Mesenchymal stem cell (in vitro differentiated cells and primary cell): Measurements from ENCODE around the gene UBXN10.

ENCODE experiments used
- DNase-seq: peaks from one replicate; pipeline ENCODE4 v3.0.0-alpha.2; 2013
- H2AFZ ChIP-seq: one replicate; pipeline ENCODE4 v1.6.1; 2013; ENCODE audit warnings: low read depth, mild to moderate bottlenecking, control low read depth, inconsistent platforms, low read length, moderate library complexity
- H2AK5ac ChIP-seq: 2 replicates; pipeline ENCODE4 v1.6.1; 2013; ENCODE audit warnings: low read length, moderate library complexity, mild to moderate bottlenecking, inconsistent platforms; ENCODE audit not compliant: severe bottlenecking
- H2BK120ac ChIP-seq: one replicate; pipeline ENCODE4 v1.6.1; 2013; ENCODE audit warnings: low read depth, mild to moderate bottlenecking, inconsistent platforms, low read length, moderate library complexity
- H2BK12ac ChIP-seq, 2 experiments: one replicate each; pipeline ENCODE4 v1.6.1; 2013; ENCODE audit warnings: inconsistent platforms in 2 of 2, low read length in 2 of 2, mild to moderate bottlenecking in 2 of 2, moderate library complexity in 2 of 2, control low read depth in 1 of 2
- H2BK15ac ChIP-seq: one replicate; pipeline ENCODE4 v1.6.1; 2013; ENCODE audit warnings: mild to moderate bottlenecking, low read depth, inconsistent platforms; ENCODE audit not compliant: poor library complexity, severe bottlenecking
- H2BK5ac ChIP-seq: 2 replicates; pipeline ENCODE4 v1.6.1; 2013; ENCODE audit warnings: low read depth, mild to moderate bottlenecking, low read length, control low read depth, inconsistent platforms; ENCODE audit not compliant: poor library complexity, severe bottlenecking
- H3K14ac ChIP-seq, 2 experiments: one replicate each; pipeline ENCODE4 v1.6.1; 2013; ENCODE audit warnings: inconsistent platforms in 2 of 2, low read length in 2 of 2, control low read depth in 1 of 2, mild to moderate bottlenecking in 1 of 2, moderate library complexity in 1 of 2
- H3K18ac ChIP-seq, 2 experiments: one replicate each; pipeline ENCODE4 v1.6.1; 2013; ENCODE audit warnings: inconsistent platforms in 2 of 2, low read length in 2 of 2, control low read depth in 1 of 2, low read depth in 1 of 2, mild to moderate bottlenecking in 1 of 2
- H3K23ac ChIP-seq, 2 experiments: one replicate each; pipeline ENCODE4 v1.6.1; 2013; ENCODE audit warnings: inconsistent platforms in 2 of 2, low read length in 2 of 2, mild to moderate bottlenecking in 2 of 2, moderate library complexity in 2 of 2, control low read depth in 1 of 2
- H3K27ac ChIP-seq: 2 replicates; pipeline ENCODE4 v1.5.1; 2013; ENCODE audit warnings: mild to moderate bottlenecking, moderate library complexity, low read length, control low read depth, inconsistent platforms; ENCODE audit not compliant: poor library complexity, severe bottlenecking
- H3K27me3 ChIP-seq, 2 experiments: 2 replicates each; pipeline versions ENCODE4 v1.6.1 to v1.7.0; 2013; ENCODE audit warnings: low read length in 2 of 2, mild to moderate bottlenecking in 2 of 2, moderate library complexity in 2 of 2, control low read depth in 1 of 2, inconsistent platforms in 1 of 2; ENCODE audit not compliant: control insufficient read depth in 1 of 2, insufficient read depth in 1 of 2
- H3K36me3 ChIP-seq, 2 experiments: 2 replicates each; pipeline versions ENCODE4 v1.6.1 to v1.7.0; 2013; ENCODE audit warnings: low read length in 2 of 2, control low read depth in 1 of 2, inconsistent platforms in 1 of 2, low read depth in 1 of 2, mild to moderate bottlenecking in 1 of 2; ENCODE audit not compliant: insufficient read depth in 2 of 2, control insufficient read depth in 1 of 2
- H3K4ac ChIP-seq, 2 experiments: one replicate each; pipeline ENCODE4 v1.6.1; 2013; ENCODE audit warnings: inconsistent platforms in 2 of 2, low read length in 2 of 2, mild to moderate bottlenecking in 2 of 2, moderate library complexity in 2 of 2, control low read depth in 1 of 2, low read depth in 1 of 2
- H3K4me1 ChIP-seq: 2 replicates; pipeline ENCODE4 v1.6.1; 2013; ENCODE audit warnings: low read depth, low read length, control low read depth; ENCODE audit not compliant: control insufficient read depth, insufficient read depth
- H3K4me2 ChIP-seq: 2 replicates; pipeline ENCODE4 v1.6.1; 2013; ENCODE audit warnings: low read length, mild to moderate bottlenecking, inconsistent platforms; ENCODE audit not compliant: poor library complexity, severe bottlenecking
- H3K4me3 ChIP-seq, 2 experiments: 2 replicates each; pipeline versions ENCODE4 v1.5.1 to v1.7.0; 2013; ENCODE audit warnings: low read length in 2 of 2, mild to moderate bottlenecking in 2 of 2, control low read depth in 1 of 2, low read depth in 1 of 2; ENCODE audit not compliant: insufficient read depth in 1 of 2
- H3K79me1 ChIP-seq: replicated peaks from 2 replicates; pipeline ENCODE4 v1.6.1; 2013; ENCODE audit warnings: mild to moderate bottlenecking, control low read depth, low read length, inconsistent platforms; ENCODE audit not compliant: poor library complexity, severe bottlenecking
- H3K9ac ChIP-seq: 2 replicates; pipeline ENCODE4 v1.7.0; 2013; ENCODE audit warnings: mild to moderate bottlenecking, low read length, moderate library complexity
- H3K9me3 ChIP-seq: 2 replicates; pipeline ENCODE4 v1.7.0; 2013; ENCODE audit warnings: mild to moderate bottlenecking, low read length; ENCODE audit not compliant: control insufficient read depth
- H4K8ac ChIP-seq: one replicate; pipeline ENCODE4 v1.6.1; 2013; ENCODE audit warnings: inconsistent platforms, mild to moderate bottlenecking, low read length, moderate library complexity
- H4K91ac ChIP-seq: one replicate; pipeline ENCODE4 v1.6.1; 2013; ENCODE audit warnings: mild to moderate bottlenecking, low read length, inconsistent platforms
- WGBS: methylation state at CpG from one replicate; pipeline ENCODE4 v1.1.7; 2013; ENCODE audit warnings: mixed read lengths; 5-methylcytosine and 5-hydroxymethylcytosine counted together

UBXN10 gene

DNA sequence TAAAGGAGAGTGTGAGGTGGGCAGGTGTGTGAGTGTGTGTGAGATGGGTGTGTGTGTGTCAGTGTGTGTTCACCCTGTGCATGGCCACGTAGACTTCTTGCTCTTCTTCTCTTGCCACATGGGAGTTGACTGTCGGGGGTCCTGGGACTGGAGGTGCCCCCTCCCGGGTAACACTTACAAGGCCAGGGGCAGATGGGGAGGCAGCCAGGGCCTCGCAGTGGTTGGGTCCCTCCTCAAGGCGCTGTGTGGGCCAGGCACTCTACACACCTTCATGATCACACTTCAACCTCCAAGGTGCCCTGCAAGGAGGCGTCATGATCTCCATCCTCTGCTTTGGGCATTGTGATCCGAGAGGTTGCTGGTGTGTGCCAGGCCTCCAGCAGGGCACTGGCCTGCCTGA, 44.4 kb upstream of the UBXN10 start:
- H3K18ac ChIP-seq = no peak overlapping the region
- 89% methylated on average over 7 of the region's 7 CpGs for WGBS
- H4K91ac ChIP-seq = no peak overlapping the region

DNA sequence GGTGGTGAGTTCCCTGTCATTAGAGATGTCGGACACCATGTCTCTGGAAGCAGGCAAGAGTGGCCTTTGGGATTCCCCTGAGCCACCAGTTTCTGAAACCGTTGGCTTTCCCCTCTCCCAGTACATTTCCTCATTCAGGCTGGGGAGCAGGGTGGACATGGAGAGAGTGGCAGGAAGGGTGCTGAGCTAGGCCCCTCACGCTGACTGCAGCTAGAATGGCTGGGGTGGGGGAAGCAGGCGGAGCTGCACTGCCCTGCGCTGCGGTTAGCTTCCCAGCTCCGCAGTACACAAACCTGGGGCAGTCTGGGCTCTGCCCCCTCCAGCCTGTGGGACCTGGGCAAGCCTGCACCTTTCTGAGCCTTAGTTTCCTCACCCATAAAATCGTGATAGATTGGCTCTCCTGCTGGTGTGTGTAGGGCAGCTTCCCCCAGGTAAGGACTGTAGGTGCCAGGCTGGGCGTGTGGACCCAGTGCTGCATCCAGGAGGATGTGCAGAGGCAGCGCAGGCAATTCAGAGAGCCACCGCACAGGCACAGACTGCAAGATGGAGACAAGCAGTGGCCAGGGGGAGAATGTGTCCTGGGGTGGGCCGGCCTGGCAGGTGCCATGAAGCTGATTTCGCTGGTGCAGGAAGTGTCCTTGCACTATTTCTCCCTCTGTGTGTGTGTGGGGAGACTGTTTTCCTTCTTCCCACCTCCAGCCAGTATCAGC, 43.7 kb upstream of the UBXN10 start:
- H2BK12ac ChIP-seq = no peak overlapping the region
- H3K4me3 ChIP-seq = no peak overlapping the region
- H3K23ac ChIP-seq = no peak overlapping the region
- no peak overlapping the region for H3K27ac ChIP-seq
- H3K79me1 ChIP-seq = no peaks in the 10 kb centered on the region
- H3K18ac ChIP-seq = no peak overlapping the region
- no peaks in the 10 kb centered on the region for H3K9me3 ChIP-seq
- WGBS = 85% methylated on average over 13 of the region's 13 CpGs
- H2BK15ac ChIP-seq = no peak overlapping the region
- H2BK5ac ChIP-seq = no peak overlapping the region
- no peak for DNase-seq
- H2AK5ac ChIP-seq = no peak overlapping the region
- H3K4me1 ChIP-seq = no peaks in the 10 kb centered on the region
- no peak overlapping the region for H3K4ac ChIP-seq
- no peak overlapping the region for H4K8ac ChIP-seq
- peaks cover 5 to 10% of the 10 kb centered on the region in 2 experiments for H3K27me3 ChIP-seq
- H4K91ac ChIP-seq = no peak overlapping the region
- H3K14ac ChIP-seq = no peak overlapping the region
- no peak overlapping the region for H2BK120ac ChIP-seq
- no peak overlapping the region for H3K9ac ChIP-seq
- no peak overlapping the region for H3K4me2 ChIP-seq
- H3K36me3 ChIP-seq = no peaks in the 10 kb centered on the region
- no peak overlapping the region for H2AFZ ChIP-seq

More for the DNA sequence above, 44.4 kb upstream of the UBXN10 start:
- Histone ChIP-seq H3K4me1 (no peaks in the 10 kb centered on the region), H3K9me3 (no peaks in the 10 kb centered on the region), H3K27me3 (peaks cover 5 to 6% of the 10 kb centered on the region in 2 experiments), H3K14ac (peak overlapping the region in 1 of 2 experiments; percentile 18), H2AFZ (no peak overlapping the region), H3K4me2 (no peak overlapping the region), H3K27ac (no peak overlapping the region), H3K9ac (no peak overlapping the region), H3K79me1 (no peaks in the 10 kb centered on the region), H2BK15ac (no peak overlapping the region), H2AK5ac (no peak overlapping the region), H3K36me3 (no peaks in the 10 kb centered on the region), H3K4me3 (peak overlapping the region in 1 of 2 experiments; percentile 23), H3K4ac (no peak overlapping the region), H2BK120ac (no peak overlapping the region), H2BK5ac (no peak overlapping the region), H4K8ac (no peak overlapping the region), H2BK12ac (no peak overlapping the region), H3K23ac (no peak overlapping the region)
- no peak for DNase-seq

DNA sequence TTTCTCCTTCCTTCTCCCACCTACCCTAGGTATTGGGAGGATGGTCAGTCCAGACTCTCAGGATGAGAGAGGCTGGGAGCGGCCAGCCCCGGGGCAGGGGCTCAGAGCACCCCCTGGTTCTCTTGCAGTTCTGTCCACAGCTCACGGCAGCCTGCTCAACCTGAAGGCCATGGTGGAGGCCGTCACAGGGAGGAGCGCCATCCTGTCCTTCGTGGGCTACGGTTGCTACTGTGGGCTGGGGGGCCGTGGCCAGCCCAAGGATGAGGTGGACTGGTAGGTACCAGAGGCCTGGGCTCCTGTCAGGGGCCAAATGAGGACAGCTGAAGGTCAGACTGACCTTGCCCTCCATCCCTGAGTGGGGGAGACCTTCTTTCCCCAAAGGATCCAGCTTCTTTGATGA, 42.6 kb upstream of the UBXN10 start:
- no peak for DNase-seq
- Histone ChIP-seq H3K4me3 (no peak overlapping the region), H3K79me1 (no peaks in the 10 kb centered on the region), H3K23ac (no peak overlapping the region), H3K27ac (no peak overlapping the region), H3K9ac (no peak overlapping the region), H3K36me3 (no peaks in the 10 kb centered on the region), H3K18ac (no peak overlapping the region), H2AFZ (no peak overlapping the region), H2BK5ac (no peak overlapping the region), H4K8ac (no peak overlapping the region), H2AK5ac (no peak overlapping the region), H4K91ac (no peak overlapping the region), H3K14ac (no peak overlapping the region), H3K4ac (no peak overlapping the region), H3K9me3 (no peaks in the 10 kb centered on the region), H2BK120ac (no peak overlapping the region), H2BK12ac (no peak overlapping the region), H3K4me2 (no peak overlapping the region), H2BK15ac (no peak overlapping the region), H3K4me1 (no peaks in the 10 kb centered on the region), H3K27me3 (peaks cover 5 to 10% of the 10 kb centered on the region in 2 experiments)
- 88% methylated on average over 8 of the region's 8 CpGs for WGBS

DNA sequence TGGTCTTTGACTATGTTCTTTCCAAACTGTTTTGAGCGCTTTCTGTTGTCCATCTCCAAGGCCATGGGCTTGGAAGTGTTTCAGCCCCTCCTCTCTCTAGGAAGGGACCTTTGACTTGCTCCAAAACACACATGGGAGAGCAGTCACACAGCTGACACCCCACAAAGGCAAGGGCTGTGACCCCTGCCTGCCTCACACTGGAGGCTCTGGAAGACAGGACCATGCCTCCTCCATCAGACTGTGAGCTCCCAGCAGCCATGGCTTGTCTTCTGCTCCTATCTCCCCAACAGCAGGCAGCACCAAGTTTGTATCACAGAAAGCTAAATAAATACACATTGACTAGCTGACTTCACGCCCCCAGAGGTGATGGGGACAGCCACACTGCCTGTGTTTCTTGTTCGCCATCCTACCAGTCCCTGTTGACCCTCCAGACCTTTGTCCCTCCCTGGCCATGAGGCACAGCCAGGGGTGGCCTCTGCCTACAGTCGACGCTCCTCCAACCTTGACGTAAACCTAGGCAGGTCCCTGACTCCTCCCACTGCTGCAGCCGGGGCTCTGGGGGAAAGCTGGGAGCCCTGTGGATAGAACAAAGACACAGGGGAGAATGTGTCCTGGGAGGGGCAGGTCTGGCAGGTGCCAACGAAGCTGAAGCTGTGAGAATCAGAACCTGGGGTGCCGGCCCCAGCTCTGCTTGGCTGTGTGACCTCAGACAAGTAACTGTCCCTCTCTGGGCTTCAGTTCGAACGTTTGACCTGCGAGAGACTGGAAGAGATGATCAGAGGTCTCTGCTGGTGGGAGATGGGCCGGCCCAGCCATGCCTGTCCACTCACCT, 41.9 kb upstream of the UBXN10 start:
- no peaks in the 10 kb centered on the region for H3K79me1 ChIP-seq
- peaks cover 5 to 10% of the 10 kb centered on the region in 2 experiments for H3K27me3 ChIP-seq
- H3K4me2 ChIP-seq = no peak overlapping the region
- H2BK12ac ChIP-seq = no peak overlapping the region
- H3K4ac ChIP-seq = no peak overlapping the region
- no peak for DNase-seq
- no peak overlapping the region for H4K91ac ChIP-seq
- H3K23ac ChIP-seq = no peak overlapping the region
- H4K8ac ChIP-seq = no peak overlapping the region
- no peak overlapping the region for H2AK5ac ChIP-seq
- no peak overlapping the region for H2BK120ac ChIP-seq
- H3K9ac ChIP-seq = no peak overlapping the region
- H2BK5ac ChIP-seq = no peak overlapping the region
- WGBS = 75% methylated on average over 13 of the region's 13 CpGs
- H3K4me3 ChIP-seq = no peak overlapping the region
- H2AFZ ChIP-seq = no peak overlapping the region
- no peak overlapping the region for H2BK15ac ChIP-seq
- H3K4me1 ChIP-seq = no peaks in the 10 kb centered on the region
- no peak overlapping the region for H3K14ac ChIP-seq
- no peak overlapping the region for H3K27ac ChIP-seq
- H3K18ac ChIP-seq = no peak overlapping the region
- H3K9me3 ChIP-seq = no peaks in the 10 kb centered on the region
- no peaks in the 10 kb centered on the region for H3K36me3 ChIP-seq
